Ishikawa (cell line): ENCODE data around the gene RNASEH1.

ENCODE experiments used
- CEBPB ChIP-seq: IDR thresholded peaks from 2 replicates; pipeline ENCODE4 v1.6.1; 2012
- FOXM1 ChIP-seq: IDR thresholded peaks from 2 replicates; pipeline ENCODE4 v1.6.1; 2012; ENCODE audit warnings: low read depth, borderline replicate concordance
- MAX ChIP-seq: IDR thresholded peaks from 2 replicates; pipeline ENCODE4 v1.6.1; 2012
- RAD21 ChIP-seq: IDR thresholded peaks from 2 replicates; pipeline ENCODE4 v1.6.1; 2012; ENCODE audit warnings: low read depth
- REST ChIP-seq: IDR thresholded peaks from 2 replicates; pipeline ENCODE4 v1.6.1; 2012; ENCODE audit warnings: low read depth, mild to moderate bottlenecking

Gene RNASEH1

GRCh38 chr2:3498783-3499394, 59.2 kb downstream of the RNASEH1 start:
- no peak for TF ChIP-seq REST
- TF ChIP-seq FOXM1 = no peak
- no peak for TF ChIP-seq RAD21
- TF ChIP-seq CEBPB = no peak
- no peak for TF ChIP-seq MAX
